ENCODE data around the gene SND1.

DNA sequence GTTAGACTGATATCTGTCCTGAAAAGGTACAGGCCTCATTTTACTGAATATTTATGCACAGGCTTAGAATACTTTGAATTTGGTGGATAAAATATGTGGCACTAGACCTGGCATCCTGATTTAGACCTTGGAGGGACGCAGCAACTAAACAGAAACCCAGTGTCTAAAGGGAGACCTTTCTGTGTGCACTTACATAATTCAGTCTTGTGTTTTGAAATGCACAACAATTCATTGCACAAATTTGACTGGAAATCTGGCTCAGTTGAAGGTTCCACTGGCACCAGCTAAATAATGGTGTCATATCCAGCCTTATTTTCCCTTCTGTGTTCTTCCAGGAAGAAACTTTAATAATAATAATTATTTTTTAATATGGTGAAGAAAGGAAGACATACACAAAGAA, 142.1 kb downstream of the SND1 start:
- TF ChIP-seq CTCF (IDR thresholded peaks at IDR 0.05; ENCODE audit: insufficient read depth, low read length, poor library complexity, severe bottlenecking) (no peak), EZH2phosphoT487 (conservative IDR thresholded peaks at IDR 0.05; ENCODE audit: low read length) (no peak)

All from SU-DHL-6 (cell line).